ENCODE measurements around the gene SHANK2.

SHANK2 gene

GRCh38 chr11:71223671-71224660 is 28.4 kb downstream of the SHANK2 start:
- H3K4me3 Mint-ChIP-seq = no peak overlapping the region
- H3K27me3 Mint-ChIP-seq (ENCODE audit: low read depth, poor library complexity) = peaks cover 9% of the 10 kb centered on the region

GRCh38 chr11:71223081-71223405 is 29.3 kb downstream of the SHANK2 start:
- TF ChIP-seq CTCF (IDR thresholded peaks at IDR 0.05) = no peak

More at GRCh38 chr11:71223671-71224660, 28.4 kb downstream of the SHANK2 start:
- Mint-ChIP-seq H3K9me3 (peaks cover 31% of the 10 kb centered on the region), H3K27ac (no peak overlapping the region), H3K4me1 (peaks cover 4% of the 10 kb centered on the region), H3K36me3 (ENCODE audit: low read depth) (peaks cover 5% of the 10 kb centered on the region)
- TF ChIP-seq CTCF (IDR thresholded peaks at IDR 0.05) = no peak
- no peak for DNase-seq

GRCh38 chr11:71222318-71223080 is 29.9 kb downstream of the SHANK2 start:
- H3K4me3 Mint-ChIP-seq = no peak overlapping the region
- H3K27ac Mint-ChIP-seq = no peak overlapping the region
- peaks cover 11% of the 10 kb centered on the region for H3K27me3 Mint-ChIP-seq (ENCODE audit: low read depth, poor library complexity)
- no peak for TF ChIP-seq CTCF (IDR thresholded peaks at IDR 0.05)
- peaks cover 4% of the 10 kb centered on the region for H3K4me1 Mint-ChIP-seq
- H3K9me3 Mint-ChIP-seq = peaks cover 24% of the 10 kb centered on the region
- H3K36me3 Mint-ChIP-seq (ENCODE audit: low read depth) = peaks cover 5% of the 10 kb centered on the region
- no peak for DNase-seq

More at GRCh38 chr11:71223081-71223405, 29.3 kb downstream of the SHANK2 start:
- H3K4me1 Mint-ChIP-seq = peaks cover 4% of the 10 kb centered on the region
- peaks cover 5% of the 10 kb centered on the region for H3K36me3 Mint-ChIP-seq (ENCODE audit: low read depth)
- H3K4me3 Mint-ChIP-seq = no peak overlapping the region
- H3K27ac Mint-ChIP-seq = no peak overlapping the region
- H3K27me3 Mint-ChIP-seq (ENCODE audit: low read depth, poor library complexity) = peaks cover 9% of the 10 kb centered on the region
- DNase-seq = no peak
- peaks cover 29% of the 10 kb centered on the region for H3K9me3 Mint-ChIP-seq

GRCh38 chr11:71221821-71222220 is 30.6 kb downstream of the SHANK2 start:
- Mint-ChIP-seq H3K9me3 (peaks cover 17% of the 10 kb centered on the region), H3K4me1 (peaks cover 4% of the 10 kb centered on the region), H3K4me3 (no peak overlapping the region), H3K36me3 (ENCODE audit: low read depth) (peaks cover 5% of the 10 kb centered on the region), H3K27me3 (ENCODE audit: low read depth, poor library complexity) (peaks cover 14% of the 10 kb centered on the region), H3K27ac (no peak overlapping the region)
- DNase-seq = no peak
- no peak for TF ChIP-seq CTCF (IDR thresholded peaks at IDR 0.05)

- no peak for DNase-seq
- Mint-ChIP-seq H3K9me3 (peaks cover 12% of the 10 kb centered on the region), H3K27ac (no peak overlapping the region), H3K4me3 (no peak overlapping the region), H3K36me3 (ENCODE audit: low read depth) (peaks cover 4% of the 10 kb centered on the region), H3K27me3 (ENCODE audit: low read depth, poor library complexity) (peaks cover 15% of the 10 kb centered on the region), H3K4me1 (peaks cover 4% of the 10 kb centered on the region)
- no peak for TF ChIP-seq CTCF (IDR thresholded peaks at IDR 0.05)
Observed at GRCh38 chr11:71221201-71221600, 31.2 kb downstream of the SHANK2 start.

Data from nephron progenitor cell (in vitro differentiated cells).